K562 (cell line): ENCODE measurements around the gene ARID3A. TPM values are rescaled to one million over a fixed set of nuclear protein-coding genes. Genes with fewer than 3 reads are reported as not detected.

Source experiments
- ESRRA ChIP-seq: fragments of 450-650 bp; IDR thresholded peaks from 2 replicates; pipeline ENCODE4 v1.6.1; 2014; ENCODE audit warnings: low read depth, mild to moderate bottlenecking, moderate library complexity, borderline replicate concordance
- RREB1 ChIP-seq: fragments of 250-450 bp; sonication (Bioruptor Pico); IDR thresholded peaks from 2 replicates; pipeline ENCODE4 v1.4.0; 2020
- SMARCC2 ChIP-seq: fragments of 450-650 bp; IDR thresholded peaks from 2 replicates; pipeline ENCODE4 v1.6.1; 2017; ENCODE audit warnings: antibody characterized with exemption, moderate library complexity, mild to moderate bottlenecking, low read depth
- ZNF146 ChIP-seq: IDR thresholded peaks from one replicate; pipeline ENCODE4 v1.6.1; 2018; ENCODE audit warnings: missing compliant biosample characterization; ENCODE audit not compliant: unreplicated experiment
- ZNF384 ChIP-seq: IDR thresholded peaks from 2 replicates; pipeline ENCODE4 v1.6.1; 2012; ENCODE audit warnings: low read depth, low read length, improper control_type of control experiment
- polyA plus RNA-seq, 8 experiments: library from polyadenylated mRNA; depleted of rRNA in 4 of 8; stranded (reverse) in 5 of 8; unstranded in 3 of 8; fragments of >200 nt; fragmentation: Nextera tagmentation in 2 of 8; fragmentation: Illumina TruSeq in 1 of 8; extraction: Ambion mirVana in 2 of 8; extraction: Trizol in 1 of 8; gene quantifications; 2 replicates each; pipeline versions ENCODE4 v1.2.1 to v1.2.3, GENCODE V29; 2011 to 2014; ENCODE audit warnings: inconsistent platforms in 1 of 8, missing spikeins in 1 of 8
- total RNA-seq, 7 experiments: library from RNA; depleted of rRNA in 6 of 7; stranded (reverse); fragments of >200 nt in 6 of 7; fragmentation: Illumina TruSeq in 2 of 7; extraction: Trizol in 2 of 7; gene quantifications; 2 replicates each; pipeline versions ENCODE4 v1.2.1 to v1.2.3, GENCODE V29; 2011 to 2021; ENCODE audit warnings: low replicate concordance in 1 of 7
- TF ChIP-seq, protein P1 (sequence below): sonication (generic); formaldehyde crosslinking; IDR thresholded peaks from 2 replicates; pipeline ENCODE4 v1.8.1; 2023; ENCODE audit warnings: missing genetic modification reagents, mild to moderate bottlenecking, borderline replicate concordance
- TF ChIP-seq, protein P2 (sequence below): sonication (generic); formaldehyde crosslinking; IDR thresholded peaks from 2 replicates; pipeline ENCODE4 v1.8.1; 2022; ENCODE audit warnings: missing genetic modification reagents
- TF ChIP-seq, protein P3 (sequence below), 2 experiments: fragments of 150-350 bp in 1 of 2; IDR thresholded peaks; 2 replicates each; pipeline ENCODE4 v1.6.1; 2012 to 2016; ENCODE audit warnings: low read depth in 2 of 2, low read length in 2 of 2, mild to moderate bottlenecking in 1 of 2, moderate library complexity in 1 of 2

Gene ARID3A
- total and polyA plus RNA-seq, 9 of the 15 experiments (the other 6 are each of a cell fraction or from before 2014, with no cell fraction given): 1.4 to 118 (median 31.2) TPM

DNA sequence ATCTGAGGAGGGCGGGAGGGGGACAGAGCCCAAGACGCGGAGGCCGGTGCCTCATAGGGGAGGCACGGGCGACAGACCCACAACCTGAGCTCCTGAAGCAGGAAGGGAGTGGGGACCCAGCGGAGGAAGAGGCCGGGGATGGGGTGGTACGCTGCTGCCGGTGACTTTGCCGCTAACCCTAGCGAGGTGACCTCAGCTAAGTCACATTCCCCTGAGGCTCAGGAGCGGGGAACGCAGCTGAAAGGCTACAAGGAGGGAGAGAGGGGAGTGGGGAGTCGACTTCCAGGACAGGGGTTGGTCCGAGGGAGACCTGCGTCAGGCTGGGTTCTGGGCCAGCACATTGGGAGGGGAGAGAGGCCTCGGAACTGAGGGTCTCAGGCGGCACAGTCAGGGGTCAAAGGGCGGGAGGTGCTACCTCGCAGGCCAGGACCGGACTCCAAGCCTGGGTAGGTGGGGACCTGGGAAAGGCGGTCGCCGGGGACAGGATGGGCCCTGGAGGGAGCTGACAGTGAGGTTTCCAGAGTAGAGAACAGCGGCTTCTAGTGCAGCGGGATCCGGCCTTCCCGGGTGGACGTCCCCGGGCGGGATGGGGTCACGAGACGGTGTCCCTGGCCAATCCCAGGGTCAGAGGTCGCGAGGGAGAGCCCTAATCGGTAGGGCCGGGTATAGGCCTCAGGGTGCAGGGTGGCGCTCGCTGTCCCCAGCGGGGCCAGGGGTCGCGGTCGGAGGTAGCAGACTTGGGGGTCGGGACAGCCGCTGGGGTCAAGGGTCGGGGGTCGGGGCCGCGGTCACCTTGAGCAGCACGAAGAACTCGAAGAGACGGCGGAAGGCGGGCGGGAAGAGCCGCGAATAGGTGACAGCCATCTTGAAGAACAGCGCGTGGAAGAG, 94.4 kb downstream of the ARID3A start (continued):
- TF ChIP-seq, protein P1, sequence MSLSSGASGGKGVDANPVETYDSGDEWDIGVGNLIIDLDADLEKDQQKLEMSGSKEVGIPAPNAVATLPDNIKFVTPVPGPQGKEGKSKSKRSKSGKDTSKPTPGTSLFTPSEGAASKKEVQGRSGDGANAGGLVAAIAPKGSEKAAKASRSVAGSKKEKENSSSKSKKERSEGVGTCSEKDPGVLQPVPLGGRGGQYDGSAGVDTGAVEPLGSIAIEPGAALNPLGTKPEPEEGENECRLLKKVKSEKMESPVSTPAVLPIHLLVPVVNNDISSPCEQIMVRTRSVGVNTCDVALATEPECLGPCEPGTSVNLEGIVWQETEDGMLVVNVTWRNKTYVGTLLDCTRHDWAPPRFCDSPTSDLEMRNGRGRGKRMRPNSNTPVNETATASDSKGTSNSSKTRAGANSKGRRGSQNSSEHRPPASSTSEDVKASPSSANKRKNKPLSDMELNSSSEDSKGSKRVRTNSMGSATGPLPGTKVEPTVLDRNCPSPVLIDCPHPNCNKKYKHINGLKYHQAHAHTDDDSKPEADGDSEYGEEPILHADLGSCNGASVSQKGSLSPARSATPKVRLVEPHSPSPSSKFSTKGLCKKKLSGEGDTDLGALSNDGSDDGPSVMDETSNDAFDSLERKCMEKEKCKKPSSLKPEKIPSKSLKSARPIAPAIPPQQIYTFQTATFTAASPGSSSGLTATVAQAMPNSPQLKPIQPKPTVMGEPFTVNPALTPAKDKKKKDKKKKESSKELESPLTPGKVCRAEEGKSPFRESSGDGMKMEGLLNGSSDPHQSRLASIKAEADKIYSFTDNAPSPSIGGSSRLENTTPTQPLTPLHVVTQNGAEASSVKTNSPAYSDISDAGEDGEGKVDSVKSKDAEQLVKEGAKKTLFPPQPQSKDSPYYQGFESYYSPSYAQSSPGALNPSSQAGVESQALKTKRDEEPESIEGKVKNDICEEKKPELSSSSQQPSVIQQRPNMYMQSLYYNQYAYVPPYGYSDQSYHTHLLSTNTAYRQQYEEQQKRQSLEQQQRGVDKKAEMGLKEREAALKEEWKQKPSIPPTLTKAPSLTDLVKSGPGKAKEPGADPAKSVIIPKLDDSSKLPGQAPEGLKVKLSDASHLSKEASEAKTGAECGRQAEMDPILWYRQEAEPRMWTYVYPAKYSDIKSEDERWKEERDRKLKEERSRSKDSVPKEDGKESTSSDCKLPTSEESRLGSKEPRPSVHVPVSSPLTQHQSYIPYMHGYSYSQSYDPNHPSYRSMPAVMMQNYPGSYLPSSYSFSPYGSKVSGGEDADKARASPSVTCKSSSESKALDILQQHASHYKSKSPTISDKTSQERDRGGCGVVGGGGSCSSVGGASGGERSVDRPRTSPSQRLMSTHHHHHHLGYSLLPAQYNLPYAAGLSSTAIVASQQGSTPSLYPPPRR (CRISPR knock-in tag): no peak
- TF ChIP-seq ESRRA: no peak; the same call in 1 of the 2 replicates
- no peak for TF ChIP-seq ZNF146 (CRISPR knock-in tag)
- no peak for TF ChIP-seq ZNF384
- TF ChIP-seq, protein P2, sequence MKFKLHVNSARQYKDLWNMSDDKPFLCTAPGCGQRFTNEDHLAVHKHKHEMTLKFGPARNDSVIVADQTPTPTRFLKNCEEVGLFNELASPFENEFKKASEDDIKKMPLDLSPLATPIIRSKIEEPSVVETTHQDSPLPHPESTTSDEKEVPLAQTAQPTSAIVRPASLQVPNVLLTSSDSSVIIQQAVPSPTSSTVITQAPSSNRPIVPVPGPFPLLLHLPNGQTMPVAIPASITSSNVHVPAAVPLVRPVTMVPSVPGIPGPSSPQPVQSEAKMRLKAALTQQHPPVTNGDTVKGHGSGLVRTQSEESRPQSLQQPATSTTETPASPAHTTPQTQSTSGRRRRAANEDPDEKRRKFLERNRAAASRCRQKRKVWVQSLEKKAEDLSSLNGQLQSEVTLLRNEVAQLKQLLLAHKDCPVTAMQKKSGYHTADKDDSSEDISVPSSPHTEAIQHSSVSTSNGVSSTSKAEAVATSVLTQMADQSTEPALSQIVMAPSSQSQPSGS: no peak
- no peak for TF ChIP-seq RREB1 (CRISPR knock-in tag)
- TF ChIP-seq, protein P3, sequence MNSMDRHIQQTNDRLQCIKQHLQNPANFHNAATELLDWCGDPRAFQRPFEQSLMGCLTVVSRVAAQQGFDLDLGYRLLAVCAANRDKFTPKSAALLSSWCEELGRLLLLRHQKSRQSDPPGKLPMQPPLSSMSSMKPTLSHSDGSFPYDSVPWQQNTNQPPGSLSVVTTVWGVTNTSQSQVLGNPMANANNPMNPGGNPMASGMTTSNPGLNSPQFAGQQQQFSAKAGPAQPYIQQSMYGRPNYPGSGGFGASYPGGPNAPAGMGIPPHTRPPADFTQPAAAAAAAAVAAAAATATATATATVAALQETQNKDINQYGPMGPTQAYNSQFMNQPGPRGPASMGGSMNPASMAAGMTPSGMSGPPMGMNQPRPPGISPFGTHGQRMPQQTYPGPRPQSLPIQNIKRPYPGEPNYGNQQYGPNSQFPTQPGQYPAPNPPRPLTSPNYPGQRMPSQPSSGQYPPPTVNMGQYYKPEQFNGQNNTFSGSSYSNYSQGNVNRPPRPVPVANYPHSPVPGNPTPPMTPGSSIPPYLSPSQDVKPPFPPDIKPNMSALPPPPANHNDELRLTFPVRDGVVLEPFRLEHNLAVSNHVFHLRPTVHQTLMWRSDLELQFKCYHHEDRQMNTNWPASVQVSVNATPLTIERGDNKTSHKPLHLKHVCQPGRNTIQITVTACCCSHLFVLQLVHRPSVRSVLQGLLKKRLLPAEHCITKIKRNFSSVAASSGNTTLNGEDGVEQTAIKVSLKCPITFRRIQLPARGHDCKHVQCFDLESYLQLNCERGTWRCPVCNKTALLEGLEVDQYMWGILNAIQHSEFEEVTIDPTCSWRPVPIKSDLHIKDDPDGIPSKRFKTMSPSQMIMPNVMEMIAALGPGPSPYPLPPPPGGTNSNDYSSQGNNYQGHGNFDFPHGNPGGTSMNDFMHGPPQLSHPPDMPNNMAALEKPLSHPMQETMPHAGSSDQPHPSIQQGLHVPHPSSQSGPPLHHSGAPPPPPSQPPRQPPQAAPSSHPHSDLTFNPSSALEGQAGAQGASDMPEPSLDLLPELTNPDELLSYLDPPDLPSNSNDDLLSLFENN (IDR thresholded peaks at IDR 0.05; ENCODE audit: low read depth in 2 of 2, low read length in 2 of 2): no peak
- TF ChIP-seq SMARCC2: no peak
